Neural progenitor cell (in vitro differentiated cells): ENCODE data around the gene PNKP.

Experiments used
- EZH2phosphoT487 ChIP-seq: fragments of 200-600 bp; sonication (generic); IDR thresholded peaks from 2 replicates; pipeline ENCODE4 v1.6.1; 2017; ENCODE audit warnings: antibody characterized with exemption
- TF ChIP-seq, protein P1 (sequence below): fragments of 200-600 bp; sonication (generic); IDR thresholded peaks from 2 replicates; pipeline ENCODE4 v1.5.1; 2017; ENCODE audit warnings: antibody characterized with exemption, mild to moderate bottlenecking

DNA sequence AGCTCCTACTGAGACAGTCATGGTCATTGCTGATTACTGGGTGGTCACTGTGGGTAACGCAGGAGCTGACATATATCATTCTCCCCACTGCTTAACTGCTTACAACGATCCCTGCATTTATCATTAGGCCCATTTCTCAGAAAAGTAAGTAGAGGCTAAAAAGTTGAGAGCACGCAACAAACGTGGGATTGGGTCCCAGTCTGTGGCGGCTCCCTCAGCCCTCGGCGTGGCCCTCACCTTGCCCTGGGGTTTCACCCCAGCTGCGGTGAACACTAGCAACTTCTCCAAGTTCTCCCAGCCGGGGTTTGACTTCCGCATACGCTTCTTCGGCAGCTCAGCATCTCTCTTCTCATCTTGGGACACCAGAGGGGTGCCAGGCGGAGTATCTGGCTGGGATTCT lies 2.5 kb downstream of the PNKP start:
- TF ChIP-seq, protein P1, sequence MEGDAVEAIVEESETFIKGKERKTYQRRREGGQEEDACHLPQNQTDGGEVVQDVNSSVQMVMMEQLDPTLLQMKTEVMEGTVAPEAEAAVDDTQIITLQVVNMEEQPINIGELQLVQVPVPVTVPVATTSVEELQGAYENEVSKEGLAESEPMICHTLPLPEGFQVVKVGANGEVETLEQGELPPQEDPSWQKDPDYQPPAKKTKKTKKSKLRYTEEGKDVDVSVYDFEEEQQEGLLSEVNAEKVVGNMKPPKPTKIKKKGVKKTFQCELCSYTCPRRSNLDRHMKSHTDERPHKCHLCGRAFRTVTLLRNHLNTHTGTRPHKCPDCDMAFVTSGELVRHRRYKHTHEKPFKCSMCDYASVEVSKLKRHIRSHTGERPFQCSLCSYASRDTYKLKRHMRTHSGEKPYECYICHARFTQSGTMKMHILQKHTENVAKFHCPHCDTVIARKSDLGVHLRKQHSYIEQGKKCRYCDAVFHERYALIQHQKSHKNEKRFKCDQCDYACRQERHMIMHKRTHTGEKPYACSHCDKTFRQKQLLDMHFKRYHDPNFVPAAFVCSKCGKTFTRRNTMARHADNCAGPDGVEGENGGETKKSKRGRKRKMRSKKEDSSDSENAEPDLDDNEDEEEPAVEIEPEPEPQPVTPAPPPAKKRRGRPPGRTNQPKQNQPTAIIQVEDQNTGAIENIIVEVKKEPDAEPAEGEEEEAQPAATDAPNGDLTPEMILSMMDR, result no peak
- TF ChIP-seq EZH2phosphoT487, result no peak
